IMR-90 (cell line): Measurements from ENCODE around the gene FXYD3. TPM values are rescaled to one million over a fixed set of nuclear protein-coding genes. Genes with fewer than 3 reads are reported as not detected.
"Not testable (repeated sequence)": the region's sequence is repeated elsewhere in the genome, so short reads cannot be mapped to it uniquely, and the experiment has no call there.

Source experiments
- ATAC-seq: fragments of 200-7000 bp; cut with Tn5 transposase; 2 replicates; pipeline ENCODE4 v1.9.1; 2020; ENCODE audit warnings: low read depth, mild to moderate bottlenecking, moderate library complexity
- BruUV-seq: library from RNA; stranded (reverse); fragments of 400-500 nt; replicated peaks from 2 replicates; lab custom pipeline; 2021; lab: Mats Ljungman, UMichigan
- CTCF ChIA-PET: fragments of 300-600 bp; formaldehyde crosslinking; extraction: SDS; loops from one replicate; lab custom pipeline; 2021; ENCODE audit warnings: antibody characterized with exemption; lab: Yijun Ruan, JAX
- POLR2A ChIA-PET: fragments of 300-600 bp; sonication (Branson Sonifier 250); formaldehyde crosslinking; loops from one replicate; lab custom pipeline; 2022; ENCODE audit warnings: antibody characterized with exemption; ENCODE audit not compliant: unreplicated experiment; lab: Charles Lee
- DNase-seq: peaks from one replicate; pipeline ENCODE4 v3.0.0; 2013
- H2AFZ ChIP-seq: replicated peaks from 2 replicates; pipeline ENCODE3; 2013; ENCODE audit warnings: low read length, mild to moderate bottlenecking; ENCODE audit not compliant: poor library complexity
- H2AK5ac ChIP-seq: 2 replicates; pipeline ENCODE4 v1.6.1; 2013; ENCODE audit warnings: low read depth, low read length, inconsistent platforms
- H2AK9ac ChIP-seq: replicated peaks from 2 replicates; pipeline ENCODE3; 2013; ENCODE audit warnings: mild to moderate bottlenecking, low read depth, low read length, moderate library complexity; ENCODE audit not compliant: poor library complexity
- H2BK120ac ChIP-seq: 2 replicates; pipeline ENCODE4 v1.6.1; 2013; ENCODE audit warnings: low read depth, low read length, inconsistent platforms
- H2BK15ac ChIP-seq: 3 replicates; pipeline ENCODE4 v1.6.1; 2013; ENCODE audit warnings: low read depth, low read length, inconsistent platforms
- H2BK20ac ChIP-seq: 2 replicates; pipeline ENCODE4 v1.6.1; 2013; ENCODE audit warnings: low read depth, mild to moderate bottlenecking, inconsistent platforms, low read length, moderate library complexity
- H2BK5ac ChIP-seq: 2 replicates; pipeline ENCODE4 v1.6.1; 2013; ENCODE audit warnings: mild to moderate bottlenecking, low read depth, low read length, inconsistent platforms; ENCODE audit not compliant: poor library complexity, severe bottlenecking
- H3K14ac ChIP-seq: replicated peaks from 2 replicates; pipeline ENCODE4 v1.6.1; 2013; ENCODE audit warnings: low read depth, low read length, inconsistent platforms
- H3K18ac ChIP-seq: 2 replicates; pipeline ENCODE4 v1.6.1; 2013; ENCODE audit warnings: low read depth, low read length, control low read depth
- H3K23ac ChIP-seq: 2 replicates; pipeline ENCODE4 v1.6.1; 2013; ENCODE audit warnings: low read depth, low read length, inconsistent platforms
- H3K27ac ChIP-seq: 2 replicates; pipeline ENCODE4 v1.5.1; 2013; ENCODE audit warnings: mild to moderate bottlenecking, control low read depth, low read length; ENCODE audit not compliant: insufficient read depth
- H3K27me3 ChIP-seq: 2 replicates; pipeline ENCODE4 v1.6.1; 2013; ENCODE audit warnings: low read length; ENCODE audit not compliant: control insufficient read depth, insufficient read depth
- H3K36me3 ChIP-seq: 2 replicates; pipeline ENCODE4 v1.6.1; 2013; ENCODE audit warnings: low read length, mixed read lengths; ENCODE audit not compliant: control insufficient read depth, insufficient read depth
- H3K4ac ChIP-seq: 2 replicates; pipeline ENCODE4 v1.6.1; 2013; ENCODE audit warnings: low read depth, low read length, inconsistent platforms
- H3K4me1 ChIP-seq: 2 replicates; pipeline ENCODE4 v1.6.1; 2013; ENCODE audit warnings: low read length, mixed read lengths; ENCODE audit not compliant: control insufficient read depth, insufficient read depth
- H3K4me2 ChIP-seq: 2 replicates; pipeline ENCODE4 v1.6.1; 2013; ENCODE audit warnings: low read depth, mild to moderate bottlenecking, control low read depth, low read length, moderate library complexity
- H3K4me3 ChIP-seq: 2 replicates; pipeline ENCODE4 v1.5.1; 2013; ENCODE audit warnings: low read depth, mild to moderate bottlenecking, control low read depth, low read length, moderate library complexity; ENCODE audit not compliant: insufficient read depth
- H3K56ac ChIP-seq: 2 replicates; pipeline ENCODE4 v1.6.1; 2013; ENCODE audit warnings: low read length, inconsistent platforms; ENCODE audit not compliant: insufficient read depth; ENCODE audit errors: extremely low read depth
- H3K79me1 ChIP-seq, 2 experiments: 2 replicates each; pipeline ENCODE4 v1.6.1; 2013; ENCODE audit warnings: low read length in 2 of 2, inconsistent platforms in 1 of 2, low read depth in 1 of 2
- H3K9ac ChIP-seq: 2 replicates; pipeline ENCODE4 v1.6.1; 2013; ENCODE audit warnings: low read depth, low read length, control low read depth
- H3K9me1 ChIP-seq: 2 replicates; pipeline ENCODE4 v1.6.1; 2013; ENCODE audit warnings: low read length, inconsistent platforms; ENCODE audit not compliant: insufficient read depth
- H3K9me3 ChIP-seq: 2 replicates; pipeline ENCODE4 v1.6.1; 2013; ENCODE audit warnings: low read length; ENCODE audit not compliant: control insufficient read depth, insufficient read depth
- H4K20me1 ChIP-seq: 2 replicates; pipeline ENCODE4 v1.6.1; 2013; ENCODE audit warnings: low read length, inconsistent platforms; ENCODE audit not compliant: insufficient read depth
- H4K5ac ChIP-seq: 2 replicates; pipeline ENCODE4 v1.6.1; 2013; ENCODE audit warnings: mild to moderate bottlenecking, low read depth, low read length, control low read depth
- H4K8ac ChIP-seq, 2 experiments: 2 replicates each; pipeline ENCODE4 v1.6.1; 2013; ENCODE audit warnings: low read depth in 2 of 2, low read length in 2 of 2, control low read depth in 1 of 2, inconsistent platforms in 1 of 2
- H4K91ac ChIP-seq: 2 replicates; pipeline ENCODE4 v1.6.1; 2013; ENCODE audit warnings: low read depth, low read length, inconsistent platforms; ENCODE audit not compliant: insufficient read depth
- FOS ChIP-seq: fragments of 150-350 bp; IDR thresholded peaks from 2 replicates; pipeline ENCODE4 v1.6.1; 2016; ENCODE audit warnings: low read depth, low read length
- RCOR1 ChIP-seq: IDR thresholded peaks from 2 replicates; pipeline ENCODE4 v1.6.1; 2012; ENCODE audit warnings: mild to moderate bottlenecking, low read length, improper control_type of control experiment; ENCODE audit not compliant: insufficient replicate concordance
- WGBS, 2 experiments: methylation state at CpG; one replicate each; pipeline versions ENCODE4 v1.1.5 to v1.1.7; 2013; ENCODE audit warnings: missing lambda C conversion rate in 2 of 2; ENCODE audit not compliant: insufficient read length in 1 of 2; ENCODE audit errors: extremely low coverage in 2 of 2; 5-methylcytosine and 5-hydroxymethylcytosine counted together
- dilution Hi-C: fragments of 300-500 bp; cut with HindIII; formaldehyde crosslinking; loops from one replicate; pipeline ENCODE4 v1.14.3; 2018; ENCODE audit warnings: low sequenced_read_pairs; ENCODE audit not compliant: unreplicated experiment
- in situ Hi-C: fragments of 300-500 bp; cut with MboI; formaldehyde crosslinking; loops from 3 replicates; pipeline ENCODE4 v1.14.3; 2019; ENCODE audit warnings: low sequenced_read_pairs, inconsistent platforms, mixed read lengths
- intact Hi-C: fragments of 100-400 bp; cut with micrococcal nuclease; formaldehyde crosslinking; loops from 2 replicates; pipeline ENCODE4 v1.10.0; 2022
- polyA plus RNA-seq, 3 experiments: library from polyadenylated mRNA; depleted of rRNA; stranded (reverse); fragments of >200 nt; gene quantifications; 2 replicates each; pipeline ENCODE4 v1.2.3, GENCODE V29; 2012; ENCODE audit warnings: low replicate concordance in 1 of 3
- total RNA-seq: library from RNA; depleted of rRNA; stranded (reverse); fragments of >200 nt; gene quantifications from 2 replicates; pipeline ENCODE4 v1.2.3, GENCODE V29; 2012

Gene FXYD3
- total and polyA plus RNA-seq, 2 of the 4 experiments (the other 2 are of a cell fraction), result not detected

GRCh38 chr19:35100588-35101533 is 14.8 kb upstream of the FXYD3 start:
- no TSS peak for BruUV-seq
- Histone ChIP-seq H2BK20ac (no peak overlapping the region), H3K9me1 (no peaks in the 10 kb centered on the region), H3K14ac (no peak overlapping the region), H3K4ac (no peak overlapping the region), H3K9me3 (peaks cover 1% of the 10 kb centered on the region; the same call in 1 of the 2 replicates), H3K23ac (no peak overlapping the region), H3K27me3 (no peaks in the 10 kb centered on the region; the same call in 1 of the 2 replicates), H2BK5ac (no peak overlapping the region), H4K8ac (no peak overlapping the region), H2BK15ac (no peak overlapping the region), H3K27ac (no peak overlapping the region), H3K36me3 (no peaks in the 10 kb centered on the region), H3K9ac (no peak overlapping the region), H2BK120ac (no peak overlapping the region), H4K5ac (no peak overlapping the region), H3K79me1 (no peaks in the 10 kb centered on the region), H3K56ac (no peak overlapping the region), H4K20me1 (no peaks in the 10 kb centered on the region), H3K4me3 (no peak overlapping the region), H3K4me1 (no peaks in the 10 kb centered on the region), H2AFZ (peak overlapping the region; percentile 43), H3K18ac (no peak overlapping the region), H3K4me2 (no peak overlapping the region), H2AK5ac (no peak overlapping the region), H4K91ac (no peak overlapping the region), H2AK9ac (no peak overlapping the region)
- TF ChIP-seq FOS (no peak), RCOR1 (no peak)
- ChIA-PET POLR2A (no interaction called here), CTCF (interaction anchor here (0.8 to 1.0 kb wide), 2 partner anchors 9 to 11 kb away, joined by 3 read pairs; no protein-coding TSS in a partner anchor)
- DNase-seq, result no peak
- WGBS, 2 experiments, result 53% methylated on average over 11 of the region's 16 CpGs; no CpG with 5 or more reads in 1 of the 2 experiments
- no peak for ATAC-seq
- in situ Hi-C loops (no loop called here), dilution Hi-C loops (no loop called here), intact Hi-C loops (no loop called here)

GRCh38 chr19:35101949-35102348 is 13.7 kb upstream of the FXYD3 start:
- H3K36me3 ChIP-seq, CTCF ChIA-PET, H4K20me1 ChIP-seq, H3K18ac ChIP-seq, dilution Hi-C loops, H2BK120ac ChIP-seq, BruUV-seq, H3K4me1 ChIP-seq, H4K8ac ChIP-seq, H2BK5ac ChIP-seq, H2BK15ac ChIP-seq, in situ Hi-C loops, H3K4me3 ChIP-seq, H3K27me3 ChIP-seq, H3K14ac ChIP-seq, H2AFZ ChIP-seq, H3K56ac ChIP-seq, H2AK5ac ChIP-seq, H2BK20ac ChIP-seq, DNase-seq, POLR2A ChIA-PET, H3K4ac ChIP-seq, H4K91ac ChIP-seq, H3K9me3 ChIP-seq, H2AK9ac ChIP-seq, H3K9me1 ChIP-seq, H3K4me2 ChIP-seq, H3K27ac ChIP-seq, H4K5ac ChIP-seq, intact Hi-C loops, ATAC-seq, H3K9ac ChIP-seq, H3K23ac ChIP-seq, H3K79me1 ChIP-seq: not testable (repeated sequence)
- no CpG with 5 or more reads among the region's 10 CpGs for WGBS, 2 experiments
